SU-DHL-6 (cell line): Measurements from ENCODE around the gene TNIK.

ENCODE experiments used
- H2AFZ ChIP-seq: fragments of 200-600 bp; sonication (generic); 2 replicates; pipeline ENCODE4 v1.6.1; 2014; ENCODE audit warnings: low read depth, mild to moderate bottlenecking, moderate library complexity, mixed read lengths, antibody characterized with exemption, low read length; ENCODE audit not compliant: severe bottlenecking
- H3F3A ChIP-seq: fragments of 200-600 bp; shearing (Covaris generic); 2 replicates; pipeline ENCODE4 v1.6.0; 2016; ENCODE audit warnings: antibody characterized with exemption, mild to moderate bottlenecking; ENCODE audit not compliant: insufficient read depth
- H3K27ac ChIP-seq: fragments of 200-600 bp; sonication (generic); 2 replicates; pipeline ENCODE4 v1.5.1; 2016; ENCODE audit warnings: low read depth, mild to moderate bottlenecking, low read length, moderate library complexity, mixed read lengths
- H3K27me3 ChIP-seq: fragments of 200-600 bp; sonication (generic), shearing (Covaris generic); 2 replicates; pipeline ENCODE4 v1.6.0; 2014; ENCODE audit warnings: mild to moderate bottlenecking, low read length
- H3K36me3 ChIP-seq: fragments of 200-600 bp; sonication (generic); 2 replicates; pipeline ENCODE4 v1.6.1; 2014; ENCODE audit warnings: mild to moderate bottlenecking, low read length, mixed read lengths
- H3K4me2 ChIP-seq: fragments of 300-600, 200-600 bp; shearing (Covaris generic), sonication (generic); 2 replicates; pipeline ENCODE4 v1.6.0; 2014; ENCODE audit warnings: low read length, low read depth, mild to moderate bottlenecking; ENCODE audit not compliant: poor library complexity, severe bottlenecking
- H3K4me3 ChIP-seq: fragments of 200-600 bp; sonication (generic); 2 replicates; pipeline ENCODE4 v1.5.1; 2014; ENCODE audit warnings: antibody characterized with exemption, low read length, mild to moderate bottlenecking, mixed read lengths; ENCODE audit not compliant: insufficient read depth, poor library complexity, severe bottlenecking
- H3K79me2 ChIP-seq: fragments of 200-600 bp; sonication (generic); 2 replicates; pipeline ENCODE4 v1.6.1; 2014; ENCODE audit warnings: mild to moderate bottlenecking, low read length, moderate library complexity; ENCODE audit not compliant: insufficient read depth
- H3K9ac ChIP-seq: fragments of 200-600 bp; sonication (generic); 2 replicates; pipeline ENCODE4 v1.7.0; 2014; ENCODE audit warnings: mild to moderate bottlenecking, low read length
- H3K9me2 ChIP-seq: fragments of 200-600 bp; sonication (generic); replicated peaks from 2 replicates; pipeline ENCODE4 v1.6.1; 2014; ENCODE audit warnings: low read length; ENCODE audit not compliant: insufficient read depth
- H3K9me3 ChIP-seq: fragments of 200-600 bp; sonication (generic); 2 replicates; pipeline ENCODE4 v1.6.1; 2014; ENCODE audit warnings: low read length, mixed read lengths; ENCODE audit not compliant: insufficient read depth
- H4K20me1 ChIP-seq: fragments of 200-600 bp; sonication (generic); 2 replicates; pipeline ENCODE4 v1.6.1; 2014; ENCODE audit warnings: low read depth, mild to moderate bottlenecking, antibody characterized with exemption, low read length, moderate library complexity, mixed read lengths
- EZH2phosphoT487 ChIP-seq: fragments of 200-600 bp; sonication (generic), shearing (Covaris generic); conservative IDR thresholded peaks from 2 replicates; pipeline ENCODE4 v1.6.1; 2018; ENCODE audit warnings: mild to moderate bottlenecking, antibody characterized with exemption, low read length, moderate library complexity, mixed read lengths
- TF ChIP-seq, protein P1 (sequence below): fragments of 200-600 bp; sonication (generic); IDR thresholded peaks from one replicate; pipeline ENCODE4 v1.5.1; 2017; ENCODE audit warnings: antibody characterized with exemption, mild to moderate bottlenecking, low read length, moderate library complexity; ENCODE audit not compliant: insufficient read depth, poor library complexity, severe bottlenecking

Gene TNIK

GRCh38 chr3:171094411-171094810, 365.8 kb downstream of the TNIK start:
- Histone ChIP-seq H3K4me3 (no peak overlapping the region), H2AFZ (no peak overlapping the region), H3K79me2 (no peaks in the 10 kb centered on the region), H3K27ac (no peak overlapping the region), H3K9me3 (no peaks in the 10 kb centered on the region), H3K4me2 (no peak overlapping the region), H3K36me3 (no peaks in the 10 kb centered on the region), H3K9me2 (no peaks in the 10 kb centered on the region), H3K9ac (no peak overlapping the region), H3K27me3 (no peaks in the 10 kb centered on the region), H4K20me1 (no peaks in the 10 kb centered on the region), H3F3A (no peaks in the 10 kb centered on the region)
- TF ChIP-seq, protein P1, sequence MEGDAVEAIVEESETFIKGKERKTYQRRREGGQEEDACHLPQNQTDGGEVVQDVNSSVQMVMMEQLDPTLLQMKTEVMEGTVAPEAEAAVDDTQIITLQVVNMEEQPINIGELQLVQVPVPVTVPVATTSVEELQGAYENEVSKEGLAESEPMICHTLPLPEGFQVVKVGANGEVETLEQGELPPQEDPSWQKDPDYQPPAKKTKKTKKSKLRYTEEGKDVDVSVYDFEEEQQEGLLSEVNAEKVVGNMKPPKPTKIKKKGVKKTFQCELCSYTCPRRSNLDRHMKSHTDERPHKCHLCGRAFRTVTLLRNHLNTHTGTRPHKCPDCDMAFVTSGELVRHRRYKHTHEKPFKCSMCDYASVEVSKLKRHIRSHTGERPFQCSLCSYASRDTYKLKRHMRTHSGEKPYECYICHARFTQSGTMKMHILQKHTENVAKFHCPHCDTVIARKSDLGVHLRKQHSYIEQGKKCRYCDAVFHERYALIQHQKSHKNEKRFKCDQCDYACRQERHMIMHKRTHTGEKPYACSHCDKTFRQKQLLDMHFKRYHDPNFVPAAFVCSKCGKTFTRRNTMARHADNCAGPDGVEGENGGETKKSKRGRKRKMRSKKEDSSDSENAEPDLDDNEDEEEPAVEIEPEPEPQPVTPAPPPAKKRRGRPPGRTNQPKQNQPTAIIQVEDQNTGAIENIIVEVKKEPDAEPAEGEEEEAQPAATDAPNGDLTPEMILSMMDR = no peak
- no peak for TF ChIP-seq EZH2phosphoT487

DNA sequence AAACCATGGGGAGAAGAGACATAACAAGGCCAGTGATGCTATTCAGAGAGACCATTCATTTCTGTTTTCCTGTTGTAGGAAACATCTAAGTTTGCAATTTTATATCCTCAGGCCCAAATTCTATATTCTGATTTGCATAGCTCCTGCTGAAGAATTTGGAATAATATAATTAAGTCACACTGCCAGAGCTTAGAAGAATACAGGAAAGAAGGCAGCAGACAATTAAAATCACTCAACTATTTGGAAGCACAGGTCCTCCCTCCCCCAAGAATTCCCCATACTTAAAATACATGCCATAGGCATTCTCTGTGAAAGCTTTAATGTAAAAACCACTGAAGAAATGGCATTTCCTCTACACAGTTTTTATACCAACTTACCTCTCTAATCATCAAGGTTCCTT, 366.7 kb downstream of the TNIK start:
- H3K27ac ChIP-seq = no peak overlapping the region
- H3K4me2 ChIP-seq = no peak overlapping the region
- TF ChIP-seq, protein P1 = no peak
- TF ChIP-seq EZH2phosphoT487 = no peak
- no peaks in the 10 kb centered on the region for H3K27me3 ChIP-seq
- no peak overlapping the region for H2AFZ ChIP-seq
- no peaks in the 10 kb centered on the region for H3K79me2 ChIP-seq
- H3K9me3 ChIP-seq = no peaks in the 10 kb centered on the region
- H4K20me1 ChIP-seq = no peaks in the 10 kb centered on the region
- H3F3A ChIP-seq = no peaks in the 10 kb centered on the region
- H3K9me2 ChIP-seq = no peaks in the 10 kb centered on the region
- no peak overlapping the region for H3K9ac ChIP-seq
- H3K36me3 ChIP-seq = no peaks in the 10 kb centered on the region
- H3K4me3 ChIP-seq = no peak overlapping the region

GRCh38 chr3:171092467-171092911, 367.7 kb downstream of the TNIK start:
- Histone ChIP-seq H3K4me2 (no peak overlapping the region), H3K27me3 (no peaks in the 10 kb centered on the region), H3K36me3 (no peaks in the 10 kb centered on the region), H3K9me3 (no peaks in the 10 kb centered on the region), H3K9ac (no peak overlapping the region), H3K4me3 (no peak overlapping the region), H4K20me1 (no peaks in the 10 kb centered on the region), H3K9me2 (no peaks in the 10 kb centered on the region), H3K27ac (no peak overlapping the region), H3F3A (no peaks in the 10 kb centered on the region), H3K79me2 (no peaks in the 10 kb centered on the region), H2AFZ (no peak overlapping the region)
- no peak for TF ChIP-seq EZH2phosphoT487
- TF ChIP-seq, protein P1 = no peak

DNA sequence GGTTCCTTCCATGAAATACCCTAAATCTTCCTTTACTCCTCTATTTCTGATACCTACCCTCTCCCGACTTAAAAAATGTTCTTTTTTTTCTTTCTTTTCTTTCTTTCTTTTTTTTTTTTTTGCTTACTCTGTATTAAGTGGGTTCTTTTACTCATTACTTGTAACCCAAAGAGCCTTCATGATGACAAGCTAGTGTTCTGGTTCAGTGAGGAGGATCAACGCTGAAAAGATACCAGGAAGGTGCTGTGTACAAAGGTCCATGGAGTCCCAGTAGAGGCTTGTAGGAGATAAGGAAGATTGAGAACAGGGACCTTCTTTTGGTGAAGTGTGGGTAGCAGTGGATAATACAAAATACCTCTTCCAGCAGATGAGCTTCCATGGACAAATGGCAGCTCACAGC, 369.9 kb downstream of the TNIK start:
- Histone ChIP-seq H3K4me3 (no peak overlapping the region), H3K79me2 (no peaks in the 10 kb centered on the region), H3K9me2 (no peaks in the 10 kb centered on the region), H3K36me3 (no peaks in the 10 kb centered on the region), H3K27me3 (no peaks in the 10 kb centered on the region), H3K9ac (no peak overlapping the region), H3K4me2 (no peak overlapping the region), H3K27ac (no peak overlapping the region), H4K20me1 (no peaks in the 10 kb centered on the region), H3F3A (no peaks in the 10 kb centered on the region), H2AFZ (no peak overlapping the region), H3K9me3 (no peaks in the 10 kb centered on the region)
- TF ChIP-seq, protein P1 = no peak
- no peak for TF ChIP-seq EZH2phosphoT487
